WERI-Rb-1 (cell line): ENCODE results near the gene CFD.

Source experiments
- DNase-seq: peaks from one replicate; pipeline ENCODE4 v3.0.0-alpha.2; 2020
- H3K27ac ChIP-seq: fragments of 250-450 bp; sonication (Bioruptor Pico); 2 replicates; pipeline ENCODE4 v1.5.1; 2020; ENCODE audit warnings: mild to moderate bottlenecking, moderate library complexity
- H3K27me3 ChIP-seq: fragments of 250-450 bp; sonication (Bioruptor Pico); 2 replicates; pipeline ENCODE4 v1.5.1; 2021; ENCODE audit warnings: mild to moderate bottlenecking, low read depth, moderate library complexity; ENCODE audit not compliant: insufficient read depth, severe bottlenecking
- H3K36me3 ChIP-seq: fragments of 250-450 bp; sonication (Bioruptor Pico); 2 replicates; pipeline ENCODE4 v1.5.1; 2020; ENCODE audit warnings: mild to moderate bottlenecking, moderate library complexity
- H3K4me3 ChIP-seq: 2 replicates; pipeline ENCODE4 v1.5.1; 2011; ENCODE audit warnings: low read depth, mild to moderate bottlenecking, control low read depth, low read length
- H3K9me3 ChIP-seq: fragments of 250-450 bp; sonication (Bioruptor Pico); 2 replicates; pipeline ENCODE4 v1.5.1; 2021; ENCODE audit warnings: mild to moderate bottlenecking, moderate library complexity; ENCODE audit not compliant: severe bottlenecking
- CTCF ChIP-seq: IDR thresholded peaks from 2 replicates; pipeline ENCODE4 v1.5.1; 2011; ENCODE audit warnings: low read depth, mild to moderate bottlenecking, control low read depth, inconsistent platforms, low read length

CFD gene

GRCh38 chr19:897442-898039 is 38.1 kb downstream of the CFD start:
- Histone ChIP-seq H3K9me3 (no peaks in the 10 kb centered on the region), H3K27ac (no peak overlapping the region), H3K36me3 (peaks cover 18% of the 10 kb centered on the region), H3K27me3 (no peaks in the 10 kb centered on the region), H3K4me3 (no peak overlapping the region)
- DNase-seq = no peak
- TF ChIP-seq CTCF = peak; percentile 78

- no peak for TF ChIP-seq CTCF
- Histone ChIP-seq H3K4me3 (no peak overlapping the region), H3K9me3 (no peaks in the 10 kb centered on the region), H3K27me3 (no peaks in the 10 kb centered on the region), H3K27ac (no peak overlapping the region), H3K36me3 (peaks cover 18% of the 10 kb centered on the region)
- DNase-seq = no peak
These were observed 39.2 kb downstream of the CFD start for GRCh38 chr19:898663-899062.

- no peaks in the 10 kb centered on the region for H3K27me3 ChIP-seq
- no peak for DNase-seq
- no peaks in the 10 kb centered on the region for H3K9me3 ChIP-seq
- no peak overlapping the region for H3K27ac ChIP-seq
- no peak for TF ChIP-seq CTCF
- H3K4me3 ChIP-seq = no peak overlapping the region
- peaks cover 18% of the 10 kb centered on the region for H3K36me3 ChIP-seq
These were observed 40.0 kb downstream of the CFD start for GRCh38 chr19:899336-900042.

GRCh38 chr19:900043-900301 is 40.5 kb downstream of the CFD start:
- no peak for DNase-seq
- no peak for TF ChIP-seq CTCF
- no peaks in the 10 kb centered on the region for H3K9me3 ChIP-seq
- peaks cover 18% of the 10 kb centered on the region for H3K36me3 ChIP-seq
- no peak overlapping the region for H3K27ac ChIP-seq
- no peaks in the 10 kb centered on the region for H3K27me3 ChIP-seq
- H3K4me3 ChIP-seq = no peak overlapping the region

GRCh38 chr19:900302-901111 is 41.0 kb downstream of the CFD start:
- no peak for TF ChIP-seq CTCF
- Histone ChIP-seq H3K27me3 (no peaks in the 10 kb centered on the region), H3K27ac (no peak overlapping the region), H3K4me3 (no peak overlapping the region), H3K36me3 (peaks cover 18% of the 10 kb centered on the region), H3K9me3 (no peaks in the 10 kb centered on the region)
- DNase-seq = peak; percentile 63
